Upper lobe of left lung (tissue), 6 donors: ENCODE data around the gene PARVB. TPM values are rescaled to one million over a fixed set of nuclear protein-coding genes. Genes with fewer than 3 reads are reported as not detected.

Experiments
- ATAC-seq, 2 donors: fragments of 200-7000 bp; cut with Tn5 transposase; one replicate each; pipeline ENCODE4 v1.9.1; 2022; ENCODE audit warnings: mild to moderate bottlenecking in 2 of 2, moderate library complexity in 2 of 2; ENCODE audit not compliant: low FRiP score in 2 of 2
- DNase-seq, 2 donors: peaks; one replicate each; pipeline ENCODE4 v3.0.0-alpha.2; 2019 to 2020
- H3K27ac ChIP-seq, 4 donors: fragments of 200-600 bp; sonication (generic); one replicate each; pipeline ENCODE4 v1.5.1; 2016 to 2019
- H3K27me3 ChIP-seq, 4 donors: fragments of 200-600 bp; sonication (generic); one replicate each; pipeline ENCODE4 v1.5.1; 2017 to 2019
- H3K36me3 ChIP-seq, 4 donors: fragments of 200-600 bp; sonication (generic); one replicate each; pipeline ENCODE4 v1.5.1; 2016 to 2019
- H3K4me1 ChIP-seq, 4 donors: fragments of 200-600 bp; sonication (generic); one replicate each; pipeline ENCODE4 v1.5.1; 2018 to 2019
- H3K4me3 ChIP-seq, 4 donors: fragments of 200-600 bp; sonication (generic); one replicate each; pipeline ENCODE4 v1.5.1; 2017 to 2019; ENCODE audit warnings: mild to moderate bottlenecking in 2 of 4, moderate library complexity in 1 of 4
- H3K9me3 ChIP-seq, 4 donors: fragments of 200-600 bp; sonication (generic); one replicate each; pipeline ENCODE4 v1.5.1; 2018 to 2019
- CTCF ChIP-seq, 6 experiments: fragments of 450-650 bp in 4 of 6; fragments of 200-600 bp in 2 of 6; sonication (generic) in 2 of 6; IDR thresholded peaks; one replicate each; pipeline ENCODE4 v1.5.1; 2016 to 2019; ENCODE audit warnings: antibody characterized with exemption in 6 of 6
- EP300 ChIP-seq, 4 donors: sonication (generic); formaldehyde crosslinking; IDR thresholded peaks; one replicate each; pipeline ENCODE4 v1.5.1; 2017; ENCODE audit warnings: antibody characterized with exemption in 4 of 4, control low read depth in 2 of 4
- POLR2A ChIP-seq, 4 donors: fragments of 450-650 bp; IDR thresholded peaks; one replicate each; pipeline ENCODE4 v1.5.1; 2016 to 2017; ENCODE audit warnings: antibody characterized with exemption in 4 of 4, mild to moderate bottlenecking in 2 of 4
- POLR2AphosphoS5 ChIP-seq, 2 donors: sonication (generic); formaldehyde crosslinking; IDR thresholded peaks; one replicate each; pipeline ENCODE4 v1.5.1; 2017; ENCODE audit warnings: antibody characterized with exemption in 2 of 2
- WGBS, 2 donors: methylation state at CpG; one replicate each; pipeline ENCODE4 v1.1.5; 2017 to 2018; 5-methylcytosine and 5-hydroxymethylcytosine counted together
- total RNA-seq, 6 donors: library from RNA; depleted of rRNA in 4 of 6; stranded (reverse); fragments of >200 nt in 4 of 6; gene quantifications; one replicate each; pipeline versions ENCODE4 v1.1.0 to v1.2.1, GENCODE V29; 2016 to 2021
- donor health status: DM: no; HTN: no; CAD: no; lungs with moderate emphysema.
- donor health status: DM: no; HTN: yes; CAD: no; lungs with severe emphysema.

The PARVB gene
- total RNA-seq, 6 donors from 2014 or later = 14.5 to 56.1 (median 37.0) TPM

DNA sequence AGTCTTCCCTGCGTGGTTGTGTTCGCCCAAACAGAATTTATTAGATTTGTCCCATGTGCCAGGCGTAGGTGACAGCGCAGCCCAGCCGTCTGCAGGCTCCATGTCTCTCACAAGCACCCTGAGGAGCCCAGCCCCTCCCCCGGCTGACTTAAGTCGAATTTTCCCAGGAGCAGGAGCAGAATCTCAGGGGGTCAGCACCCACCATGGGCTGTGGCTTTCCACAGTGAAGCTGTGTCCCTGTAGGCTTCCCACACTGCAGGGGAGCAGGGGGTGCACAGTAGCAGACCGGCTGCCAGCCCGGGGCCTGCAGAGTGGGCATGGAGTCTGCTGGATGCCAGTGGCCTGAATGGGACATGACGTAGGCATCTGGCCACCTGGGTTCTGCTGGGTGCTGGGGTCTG lies 172.6 kb downstream of the PARVB start:
- DNase-seq (peak in 1 of 2 donors; percentile 57), ATAC-seq (no peak)
- Histone ChIP-seq H3K36me3 (peaks cover 0 to 15% (median 0%) of the 10 kb centered on the region in 4 donors), H3K27me3 (no peaks in the 10 kb centered on the region), H3K9me3 (no peaks in the 10 kb centered on the region), H3K4me3 (no peak overlapping the region), H3K27ac (no peak overlapping the region), H3K4me1 (peaks cover 0 to 5% (median 0%) of the 10 kb centered on the region in 4 donors)
- no peak for TF ChIP-seq POLR2A (IDR thresholded peaks at IDR 0.05)
- TF ChIP-seq POLR2AphosphoS5 (IDR thresholded peaks at IDR 0.05) = no peak
- TF ChIP-seq CTCF (IDR thresholded peaks at IDR 0.05) = no peak
- no peak for TF ChIP-seq EP300 (IDR thresholded peaks at IDR 0.05)
- 81 to 89% methylated on average over 6 to 10 of the region's 10 CpGs for WGBS, 2 donors

- H3K36me3 ChIP-seq = peaks cover 0 to 15% (median 0%) of the 10 kb centered on the region in 4 donors
Observed at GRCh38 chr22:44197271-44197670, 173.2 kb downstream of the PARVB start.

GRCh38 chr22:44199164-44199563 lies 175.1 kb downstream of the PARVB start:
- peaks cover 0 to 15% (median 0%) of the 10 kb centered on the region in 4 donors for H3K36me3 ChIP-seq
- TF ChIP-seq CTCF (IDR thresholded peaks at IDR 0.05) (no peak), POLR2A (IDR thresholded peaks at IDR 0.05) (no peak), POLR2AphosphoS5 (IDR thresholded peaks at IDR 0.05) (no peak), EP300 (IDR thresholded peaks at IDR 0.05) (no peak)
- H3K9me3 ChIP-seq = no peaks in the 10 kb centered on the region
- no peak for DNase-seq
- WGBS, 2 donors = 87 to 95% methylated on average over 2 of the region's 2 CpGs
- H3K4me1 ChIP-seq = no peaks in the 10 kb centered on the region
- no peak for ATAC-seq
- H3K4me3 ChIP-seq = no peak overlapping the region
- H3K27me3 ChIP-seq = no peaks in the 10 kb centered on the region
- no peak overlapping the region for H3K27ac ChIP-seq

More at GRCh38 chr22:44197271-44197670, 173.2 kb downstream of the PARVB start:
- 83 to 88% methylated on average over 2 of the region's 2 CpGs for WGBS, 2 donors
- no peaks in the 10 kb centered on the region for H3K27me3 ChIP-seq
- TF ChIP-seq EP300 (IDR thresholded peaks at IDR 0.05) = no peak
- TF ChIP-seq POLR2A (IDR thresholded peaks at IDR 0.05) = no peak
- TF ChIP-seq POLR2AphosphoS5 (IDR thresholded peaks at IDR 0.05) = no peak
- no peak for TF ChIP-seq CTCF (IDR thresholded peaks at IDR 0.05)
- H3K9me3 ChIP-seq = no peaks in the 10 kb centered on the region
- peaks cover 0 to 5% (median 0%) of the 10 kb centered on the region in 4 donors for H3K4me1 ChIP-seq
- no peak overlapping the region for H3K27ac ChIP-seq
- DNase-seq (no peak), ATAC-seq (no peak)
- H3K4me3 ChIP-seq = no peak overlapping the region

- Histone ChIP-seq H3K9me3 (no peaks in the 10 kb centered on the region), H3K4me1 (no peaks in the 10 kb centered on the region), H3K27me3 (no peaks in the 10 kb centered on the region), H3K4me3 (no peak overlapping the region), H3K36me3 (peaks cover 0 to 15% (median 0%) of the 10 kb centered on the region in 4 donors), H3K27ac (no peak overlapping the region)
- ATAC-seq = no peak
- peak in 1 of 2 donors; percentile 50 for DNase-seq
- 78 to 80% methylated on average over 3 to 5 of the region's 5 CpGs for WGBS, 2 donors
- TF ChIP-seq POLR2AphosphoS5 (IDR thresholded peaks at IDR 0.05) (no peak), CTCF (IDR thresholded peaks at IDR 0.05) (no peak), POLR2A (IDR thresholded peaks at IDR 0.05) (no peak)
Observed at GRCh38 chr22:44199866-44200265, 175.8 kb downstream of the PARVB start.

- H3K4me1 ChIP-seq = no peaks in the 10 kb centered on the region
- ATAC-seq (no peak), DNase-seq (no peak)
- H3K4me3 ChIP-seq = no peak overlapping the region
- TF ChIP-seq EP300 (IDR thresholded peaks at IDR 0.05) (no peak), POLR2AphosphoS5 (IDR thresholded peaks at IDR 0.05) (no peak), POLR2A (IDR thresholded peaks at IDR 0.05) (no peak), CTCF (IDR thresholded peaks at IDR 0.05) (no peak)
- no peak overlapping the region for H3K27ac ChIP-seq
- no peaks in the 10 kb centered on the region for H3K27me3 ChIP-seq
- peaks cover 0 to 15% (median 0%) of the 10 kb centered on the region in 4 donors for H3K36me3 ChIP-seq
- WGBS, 2 donors = 79 to 83% methylated on average over 3 to 6 of the region's 6 CpGs
- H3K9me3 ChIP-seq = no peaks in the 10 kb centered on the region
Observed at GRCh38 chr22:44200451-44200850, 176.3 kb downstream of the PARVB start.
